Spinal cord (tissue), 10 donors: ENCODE results near the gene PKM. TPM values are rescaled to one million over a fixed set of nuclear protein-coding genes. Genes with fewer than 3 reads are reported as not detected.
"Not testable (repeated sequence)": the region's sequence is repeated elsewhere in the genome, so short reads cannot be mapped to it uniquely, and the experiment has no call there.

Experiments used
- DNase-seq, 6 donors: peaks; one replicate each; pipeline versions ENCODE4 v3.0.0 to v3.0.0-alpha.2; 2013 to 2015; ENCODE audit warnings: low spot score in 6 of 6, low read depth in 4 of 6
- H3K27ac ChIP-seq: one replicate; pipeline ENCODE4 v1.5.1; 2013; ENCODE audit warnings: low read depth, low read length, control low read depth
- H3K27me3 ChIP-seq: one replicate; pipeline ENCODE4 v1.6.1; 2013; ENCODE audit warnings: low read length; ENCODE audit not compliant: control insufficient read depth, insufficient read depth
- H3K36me3 ChIP-seq: one replicate; pipeline ENCODE4 v1.6.1; 2013; ENCODE audit warnings: low read length; ENCODE audit not compliant: control insufficient read depth, insufficient read depth
- H3K4me1 ChIP-seq: one replicate; pipeline ENCODE4 v1.6.1; 2013; ENCODE audit warnings: low read length; ENCODE audit not compliant: control insufficient read depth, insufficient read depth
- H3K4me3 ChIP-seq: one replicate; pipeline ENCODE4 v1.5.1; 2013; ENCODE audit warnings: low read depth, low read length, control low read depth
- H3K9me3 ChIP-seq: one replicate; pipeline ENCODE4 v1.6.1; 2013; ENCODE audit warnings: low read length; ENCODE audit not compliant: control insufficient read depth, insufficient read depth
- WGBS: methylation state at CpG from one replicate; pipeline ENCODE4 v1.1.5; 2013; ENCODE audit warnings: missing lambda C conversion rate; ENCODE audit not compliant: insufficient coverage; 5-methylcytosine and 5-hydroxymethylcytosine counted together
- polyA plus RNA-seq, 2 donors: library from polyadenylated mRNA; unstranded; fragments of 120-200 nt; gene quantifications; one replicate each; pipeline ENCODE4 v1.2.1, GENCODE V29; 2013; ENCODE audit not compliant: insufficient read length in 2 of 2
- total RNA-seq, 2 donors: library from RNA; depleted of rRNA in 1 of 2; stranded (reverse); fragments of 120-200 nt in 1 of 2; fragments of >200 nt in 1 of 2; gene quantifications; one replicate each; pipeline versions ENCODE4 v1.2.3 to v1.2.4, GENCODE V29; 2013 to 2014
- donor health status: healthy.

Gene PKM
- total and polyA plus RNA-seq, 4 donors, result 461 to 718 (median 647) TPM

GRCh38 chr15:72173864-72174550 is 57.0 kb downstream of the PKM start:
- Histone ChIP-seq H3K9me3 (no peaks in the 10 kb centered on the region), H3K27me3 (no peaks in the 10 kb centered on the region), H3K27ac (no peak overlapping the region), H3K4me3 (no peak overlapping the region), H3K4me1 (peaks cover 42% of the 10 kb centered on the region), H3K36me3 (no peaks in the 10 kb centered on the region)
- no peak for DNase-seq
- 98% methylated on average over 4 of the region's 12 CpGs for WGBS

GRCh38 chr15:72173401-72173800 is 57.6 kb downstream of the PKM start:
- Histone ChIP-seq H3K27ac (no peak overlapping the region), H3K27me3 (no peaks in the 10 kb centered on the region), H3K4me3 (no peak overlapping the region), H3K4me1 (peaks cover 42% of the 10 kb centered on the region), H3K9me3 (no peaks in the 10 kb centered on the region), H3K36me3 (no peaks in the 10 kb centered on the region)
- 91% methylated on average over 4 of the region's 6 CpGs for WGBS
- no peak for DNase-seq

- Histone ChIP-seq H3K27me3 (no peaks in the 10 kb centered on the region), H3K4me3 (no peak overlapping the region), H3K36me3 (no peaks in the 10 kb centered on the region), H3K9me3 (no peaks in the 10 kb centered on the region), H3K27ac (no peak overlapping the region), H3K4me1 (peaks cover 42% of the 10 kb centered on the region)
- DNase-seq, result no peak
- WGBS, result 79% methylated on average over 5 of the region's 5 CpGs
Observed at GRCh38 chr15:72172796-72173195, 58.2 kb downstream of the PKM start.

DNA sequence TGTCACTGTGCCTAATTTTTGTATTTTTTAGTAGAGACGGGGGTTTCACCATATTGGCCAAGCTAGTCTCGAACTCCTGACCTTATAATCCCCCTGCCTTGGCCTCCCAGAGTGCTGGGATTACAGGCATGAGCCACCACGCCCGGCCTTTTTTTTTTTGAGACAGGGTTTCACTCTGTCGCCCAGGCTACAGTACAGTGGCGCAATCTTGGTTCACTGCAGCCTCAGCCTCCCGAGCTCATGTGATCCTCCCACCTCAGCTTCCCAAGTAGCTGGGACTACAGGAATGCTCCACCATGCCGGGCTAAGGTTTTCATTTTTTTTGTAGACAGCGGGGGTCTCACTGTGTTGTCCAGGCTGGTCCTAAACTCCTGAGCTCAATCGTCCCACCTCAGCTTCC is 59.0 kb downstream of the PKM start:
- H3K4me3 ChIP-seq, H3K36me3 ChIP-seq, DNase-seq, H3K9me3 ChIP-seq, H3K27me3 ChIP-seq, H3K27ac ChIP-seq: not testable (repeated sequence)
- WGBS, result 93% methylated on average over 10 of the region's 10 CpGs
- peaks cover 42% of the 10 kb centered on the region for H3K4me1 ChIP-seq

GRCh38 chr15:72170691-72171090 is 60.3 kb downstream of the PKM start:
- peaks cover 2% of the 10 kb centered on the region for H3K36me3 ChIP-seq
- H3K27ac ChIP-seq, result no peak overlapping the region
- H3K4me3 ChIP-seq, result no peak overlapping the region
- H3K4me1 ChIP-seq, result peaks cover 30% of the 10 kb centered on the region
- H3K27me3 ChIP-seq, result no peaks in the 10 kb centered on the region
- no peaks in the 10 kb centered on the region for H3K9me3 ChIP-seq
- DNase-seq, result no peak
- WGBS, result 91% methylated on average over 7 of the region's 7 CpGs

GRCh38 chr15:72169921-72170611 is 60.9 kb downstream of the PKM start:
- Histone ChIP-seq H3K27me3 (no peaks in the 10 kb centered on the region), H3K4me3 (no peak overlapping the region), H3K4me1 (peaks cover 29% of the 10 kb centered on the region), H3K27ac (no peak overlapping the region), H3K36me3 (peaks cover 2% of the 10 kb centered on the region), H3K9me3 (no peaks in the 10 kb centered on the region)
- WGBS, result 97% methylated on average over 15 of the region's 16 CpGs
- DNase-seq, result no peak

DNA sequence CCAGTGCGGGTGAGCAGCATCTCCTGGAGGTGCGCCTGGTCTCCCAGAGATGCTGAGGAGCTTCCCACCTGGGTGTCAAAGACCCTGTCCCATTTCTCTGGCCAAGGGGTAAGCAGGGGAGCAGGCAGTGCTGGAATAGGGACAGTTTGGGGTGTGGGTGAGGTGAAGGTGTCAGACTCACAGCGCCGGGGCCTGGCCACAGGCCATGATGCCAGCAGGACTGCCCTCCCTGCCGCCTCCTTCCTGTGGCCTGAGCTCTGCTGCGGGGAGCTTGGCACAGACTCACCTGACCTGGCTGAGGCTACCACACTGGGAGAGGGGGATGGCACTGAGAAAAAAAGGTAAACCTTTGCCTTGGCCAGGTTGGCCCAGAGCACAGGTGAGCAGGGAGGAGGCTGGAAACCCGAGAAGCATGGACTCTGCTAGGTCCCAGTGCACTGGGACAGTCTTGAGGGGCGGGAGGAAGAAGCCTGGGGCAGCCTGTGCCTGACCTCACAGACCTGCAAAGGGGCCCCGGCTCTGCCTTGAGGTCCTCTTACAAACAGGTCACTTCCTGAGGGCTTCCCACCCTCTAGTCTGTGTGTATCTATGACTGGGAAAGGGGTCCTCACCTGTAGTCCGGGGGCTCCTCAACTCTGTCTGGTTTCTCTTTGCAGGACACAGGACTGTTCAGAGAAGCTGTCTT is 61.6 kb downstream of the PKM start:
- Histone ChIP-seq H3K27me3 (no peaks in the 10 kb centered on the region), H3K9me3 (no peaks in the 10 kb centered on the region), H3K4me1 (peaks cover 29% of the 10 kb centered on the region), H3K27ac (no peak overlapping the region), H3K36me3 (peaks cover 2% of the 10 kb centered on the region), H3K4me3 (no peak overlapping the region)
- DNase-seq, result no peak
- 74% methylated on average over 10 of the region's 10 CpGs for WGBS

DNA sequence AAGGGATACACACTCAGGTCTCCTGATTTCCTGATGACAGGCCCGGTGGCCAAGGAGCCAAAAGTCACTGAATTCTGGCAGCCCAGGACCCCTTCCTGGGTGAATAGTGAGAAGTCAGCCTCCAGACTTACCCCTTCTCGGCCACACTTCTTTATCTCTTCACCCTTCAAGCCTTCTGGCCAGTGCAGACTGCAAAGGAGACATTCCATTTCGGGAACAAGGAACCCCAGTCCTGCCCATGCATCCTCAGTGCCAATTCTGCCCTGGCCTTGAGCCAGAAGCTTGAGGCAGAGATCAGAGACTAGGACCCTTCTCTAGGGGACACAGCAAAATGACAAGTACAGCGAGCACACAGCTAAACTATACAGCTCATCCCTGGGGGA is 62.2 kb downstream of the PKM start:
- Histone ChIP-seq H3K27ac (peak overlapping the region; percentile 37), H3K4me3 (no peak overlapping the region), H3K4me1 (peaks cover 33% of the 10 kb centered on the region), H3K27me3 (no peaks in the 10 kb centered on the region), H3K9me3 (no peaks in the 10 kb centered on the region), H3K36me3 (peaks cover 2% of the 10 kb centered on the region)
- 46% methylated on average over 3 of the region's 4 CpGs for WGBS
- DNase-seq, result no peak

DNA sequence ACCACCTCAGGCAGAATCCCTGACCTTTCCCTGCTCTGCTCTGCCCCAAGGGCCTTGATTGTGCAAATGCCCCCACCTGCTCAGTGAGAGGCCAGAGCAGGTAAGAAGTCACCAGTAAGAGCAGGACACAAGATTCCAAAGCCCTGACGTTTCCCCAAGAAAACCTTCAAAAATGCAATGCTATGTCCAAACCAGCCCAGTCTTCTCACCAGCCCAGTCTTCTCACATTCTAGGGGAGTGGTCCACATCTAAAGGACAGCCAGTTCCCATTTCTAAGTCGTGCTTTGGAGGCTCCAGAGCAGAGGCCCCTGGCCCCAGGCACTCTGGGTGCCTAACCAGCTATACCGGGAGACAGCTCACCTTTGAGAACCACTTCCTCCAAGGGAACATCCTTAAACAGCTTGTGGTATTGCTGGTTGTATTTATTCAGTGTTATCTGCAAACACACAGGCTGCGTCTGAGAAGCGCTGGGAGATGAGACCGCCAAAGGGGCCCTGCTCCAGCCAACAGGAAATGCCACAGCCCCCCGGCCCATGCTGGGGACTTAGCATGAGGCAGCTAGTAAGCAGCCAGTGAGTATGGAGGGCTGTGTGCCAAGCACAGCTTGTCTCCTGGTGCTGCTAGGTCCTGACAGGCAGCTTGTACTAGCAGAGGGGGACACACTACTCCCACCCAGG is 62.7 kb downstream of the PKM start:
- H3K27me3 ChIP-seq, result no peaks in the 10 kb centered on the region
- peak overlapping the region; percentile 37 for H3K27ac ChIP-seq
- peak in 2 of 6 donors; percentile 69 to 88 for DNase-seq
- H3K4me3 ChIP-seq, result no peak overlapping the region
- H3K9me3 ChIP-seq, result no peaks in the 10 kb centered on the region
- peaks cover 2% of the 10 kb centered on the region for H3K36me3 ChIP-seq
- peaks cover 36% of the 10 kb centered on the region for H3K4me1 ChIP-seq
- WGBS, result 35% methylated on average over 6 of the region's 7 CpGs
